ENCODE results near the gene MOV10L1.
A peak's percentile ranks its signal among the peaks of the same experiment; 100 is the strongest.

The MOV10L1 gene

GRCh38 chr22:50208430-50208938, 118.7 kb downstream of the MOV10L1 start:
- DNase-seq = no peak

GRCh38 chr22:50208939-50209892, 119.4 kb downstream of the MOV10L1 start:
- no peak for DNase-seq

- DNase-seq = peak; percentile 60
These were observed 120.1 kb downstream of the MOV10L1 start for GRCh38 chr22:50209893-50210292.

- DNase-seq = no peak
These were observed 120.8 kb downstream of the MOV10L1 start for GRCh38 chr22:50210378-50211139.

- DNase-seq = no peak
These were observed 121.3 kb downstream of the MOV10L1 start for GRCh38 chr22:50211147-50211546.

Data from NCI-H1436 (cell line).